ENCODE data around the gene HLA-DQB2. TPM values are rescaled to one million over a fixed set of nuclear protein-coding genes. Genes with fewer than 3 reads are reported as not detected.

The HLA-DQB2 gene
- polyA plus RNA-seq, 1 experiment, result not detected

DNA sequence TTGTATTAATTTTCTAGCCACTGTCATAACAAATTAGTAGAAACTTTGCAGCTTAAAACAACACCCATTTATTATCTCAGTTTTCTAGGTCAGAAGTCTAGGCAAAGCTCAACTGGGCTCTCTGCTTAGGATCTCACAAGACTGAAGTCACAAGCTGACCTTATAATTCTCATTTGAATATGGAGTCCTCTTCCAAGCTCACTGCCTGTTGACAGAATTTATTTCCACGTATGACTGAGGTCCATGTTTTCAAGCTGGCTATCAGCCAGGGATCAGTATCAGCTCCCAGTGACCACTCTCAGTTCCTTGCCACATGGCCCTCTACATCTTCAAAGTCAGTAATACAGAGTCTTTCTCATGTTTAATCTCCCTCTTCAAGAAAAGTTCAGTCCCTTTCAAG is 11.7 kb upstream of the HLA-DQB2 start:
- Histone ChIP-seq H3K27me3 (ENCODE audit: control insufficient read depth, insufficient read depth, low read length) (no peaks in the 10 kb centered on the region; the same call in 1 of the 2 replicates), H3K4me3 (ENCODE audit: low read depth, low read length) (no peak overlapping the region), H3K36me3 (ENCODE audit: control insufficient read depth, insufficient read depth, low read length) (no peaks in the 10 kb centered on the region)
- no peak for TF ChIP-seq CTCF (IDR thresholded peaks at IDR 0.05; ENCODE audit: insufficient read depth, low read depth, low read length)
- CTCF ChIA-PET, result interaction anchor here (1.2 kb wide), 1 partner anchor 11 kb away, joined by 3 read pairs; no protein-coding TSS in a partner anchor
- POLR2A ChIA-PET, result no interaction called here
- DNase-seq (ENCODE audit: low read depth), result no peak

DNA sequence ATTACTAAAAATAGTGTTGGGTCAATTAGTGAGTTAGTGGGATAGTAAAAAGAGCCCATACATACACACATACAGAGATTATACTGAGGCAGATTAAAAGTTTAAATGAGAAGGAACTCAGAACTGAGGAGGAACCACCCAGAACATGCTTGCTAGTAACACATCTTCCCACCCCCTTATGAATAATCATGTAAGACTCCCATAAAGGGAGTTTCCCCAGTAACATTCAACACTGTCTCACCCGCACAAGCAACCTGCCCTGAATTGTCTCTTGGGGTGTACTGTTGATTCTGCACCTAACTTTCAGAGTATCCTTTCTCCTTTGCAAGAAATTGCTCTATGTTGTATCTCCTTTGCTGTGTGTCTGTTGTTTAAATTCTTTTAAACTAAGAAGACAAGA is 11.1 kb upstream of the HLA-DQB2 start:
- H3K4me3 ChIP-seq (ENCODE audit: low read depth, low read length), result no peak overlapping the region
- ChIA-PET CTCF (interaction anchor here (1.2 kb wide), 1 partner anchor 12 kb away, joined by 3 read pairs; no protein-coding TSS in a partner anchor), POLR2A (no interaction called here)
- no peaks in the 10 kb centered on the region for H3K36me3 ChIP-seq (ENCODE audit: control insufficient read depth, insufficient read depth, low read length)
- no peak for TF ChIP-seq CTCF (IDR thresholded peaks at IDR 0.05; ENCODE audit: insufficient read depth, low read depth, low read length)
- no peaks in the 10 kb centered on the region; the same call in 1 of the 2 replicates for H3K27me3 ChIP-seq (ENCODE audit: control insufficient read depth, insufficient read depth, low read length)
- no peak for DNase-seq (ENCODE audit: low read depth)

DNA sequence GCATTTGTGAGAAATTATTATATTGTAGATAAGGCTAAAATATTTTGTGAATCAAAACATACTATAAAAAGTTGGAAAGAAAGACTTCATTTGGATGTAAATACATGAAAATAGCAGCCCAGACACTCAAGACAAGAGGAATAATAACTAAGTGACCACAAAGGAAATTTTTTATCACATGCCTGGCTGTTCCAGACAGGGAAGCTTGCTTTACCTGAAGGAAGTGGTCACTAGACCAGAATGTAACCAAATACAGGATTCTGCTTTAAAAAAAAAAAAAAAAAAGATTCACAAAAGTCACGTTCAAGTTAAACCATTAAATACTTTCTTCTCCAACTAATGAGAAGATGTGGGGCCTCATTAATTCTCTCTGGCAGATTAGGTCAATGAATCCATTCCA is 9.3 kb upstream of the HLA-DQB2 start:
- no peak for DNase-seq (ENCODE audit: low read depth)
- ChIA-PET CTCF (no interaction called here), POLR2A (no interaction called here)
- no peak for TF ChIP-seq CTCF (IDR thresholded peaks at IDR 0.05; ENCODE audit: insufficient read depth, low read depth, low read length)
- Histone ChIP-seq H3K4me3 (ENCODE audit: low read depth, low read length) (no peak overlapping the region), H3K27me3 (ENCODE audit: control insufficient read depth, insufficient read depth, low read length) (no peaks in the 10 kb centered on the region; the same call in 1 of the 2 replicates), H3K36me3 (ENCODE audit: control insufficient read depth, insufficient read depth, low read length) (no peaks in the 10 kb centered on the region)

DNA sequence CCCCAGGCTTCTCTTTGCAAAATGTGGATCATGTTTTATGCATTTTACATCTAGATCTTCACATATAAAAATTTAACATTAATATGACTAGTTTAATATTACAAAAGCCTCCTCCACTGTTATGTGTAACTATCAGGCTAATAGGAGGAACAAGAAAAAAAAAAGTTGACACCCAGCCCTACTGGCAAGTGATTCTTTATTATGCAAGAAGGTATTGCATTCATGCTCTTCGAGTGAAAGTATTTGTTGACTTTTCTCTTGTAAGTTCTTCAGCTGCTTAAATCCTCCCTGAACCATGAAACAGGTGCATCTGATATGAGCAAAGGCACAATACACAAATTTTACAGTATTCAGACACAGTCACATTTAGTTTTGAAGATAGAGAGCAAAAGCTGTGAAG is 716 bp upstream of the HLA-DQB2 start:
- no peak for DNase-seq (ENCODE audit: low read depth)
- no peak overlapping the region for H3K4me3 ChIP-seq (ENCODE audit: low read depth, low read length)
- ChIA-PET POLR2A (no interaction called here), CTCF (no interaction called here)
- no peak for TF ChIP-seq CTCF (IDR thresholded peaks at IDR 0.05; ENCODE audit: insufficient read depth, low read depth, low read length)
- H3K27me3 ChIP-seq (ENCODE audit: control insufficient read depth, insufficient read depth, low read length), result peaks cover 1% of the 10 kb centered on the region; the same call in 1 of the 2 replicates
- no peaks in the 10 kb centered on the region for H3K36me3 ChIP-seq (ENCODE audit: control insufficient read depth, insufficient read depth, low read length)

DNA sequence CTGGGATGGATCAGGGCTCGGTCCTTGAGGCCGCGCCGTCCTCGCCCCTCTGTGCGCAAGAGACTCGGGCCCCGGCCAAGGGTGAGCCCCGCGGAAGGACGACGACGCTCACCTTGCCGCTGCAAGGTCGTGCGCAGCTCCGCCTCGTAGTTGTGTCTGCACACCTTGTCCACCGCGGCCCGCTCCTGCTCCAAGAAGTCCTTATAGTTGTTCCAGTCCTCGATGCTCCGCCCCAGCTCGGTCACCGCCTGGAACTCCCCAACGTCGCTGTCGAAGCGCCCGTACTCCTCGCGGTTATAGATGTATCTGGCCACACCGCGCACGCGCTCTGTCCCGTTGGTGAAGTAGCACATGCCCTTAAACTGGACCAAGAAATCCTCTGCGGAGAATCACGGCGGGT is 1.8 kb downstream of the HLA-DQB2 start:
- POLR2A ChIA-PET, result no interaction called here

More for the DNA sequence above, 1.8 kb downstream of the HLA-DQB2 start:
- Histone ChIP-seq H3K27me3 (ENCODE audit: control insufficient read depth, insufficient read depth, low read length) (no peaks in the 10 kb centered on the region; the same call in none of the 2 replicates), H3K36me3 (ENCODE audit: control insufficient read depth, insufficient read depth, low read length) (no peaks in the 10 kb centered on the region), H3K4me3 (ENCODE audit: low read depth, low read length) (no peak overlapping the region)
- CTCF ChIA-PET, result no interaction called here
- no peak for DNase-seq (ENCODE audit: low read depth)
- no peak for TF ChIP-seq CTCF (IDR thresholded peaks at IDR 0.05; ENCODE audit: insufficient read depth, low read depth, low read length)
